Retinal pigment epithelial cell (primary cell): ENCODE results near the gene RFC4.
A peak's percentile ranks its signal among the peaks of the same experiment; 100 is the strongest.
"Not testable (repeated sequence)": the region's sequence is repeated elsewhere in the genome, so short reads cannot be mapped to it uniquely, and the experiment has no call there.

Experiments used
- DNase-seq: peaks from one replicate; pipeline ENCODE4 v3.0.0-alpha.2; 2010; ENCODE audit warnings: low read depth
- H3K4me3 ChIP-seq: 2 replicates; pipeline ENCODE4 v1.5.1; 2011; ENCODE audit warnings: mild to moderate bottlenecking, low read length, control low read depth, moderate library complexity
- CTCF ChIP-seq: conservative IDR thresholded peaks from 2 replicates; pipeline ENCODE4 v1.5.1; 2011; ENCODE audit warnings: low read depth, low read length, control low read depth, inconsistent platforms

RFC4 gene

GRCh38 chr3:186814100-186814499 lies 7.8 kb upstream of the RFC4 start:
- no peak overlapping the region for H3K4me3 ChIP-seq
- no peak for TF ChIP-seq CTCF
- DNase-seq = no peak

GRCh38 chr3:186811313-186811712 lies 5.0 kb upstream of the RFC4 start:
- not testable (repeated sequence) for DNase-seq, H3K4me3 ChIP-seq

GRCh38 chr3:186810336-186810996 lies 4.2 kb upstream of the RFC4 start:
- H3K4me3 ChIP-seq = no peak overlapping the region
- no peak for TF ChIP-seq CTCF
- DNase-seq = no peak

- H3K4me3 ChIP-seq = peak overlapping the region; percentile 75
- TF ChIP-seq CTCF = no peak
- DNase-seq = no peak
Measured at GRCh38 chr3:186807231-186807630, 949 bp upstream of the RFC4 start.

GRCh38 chr3:186803447-186803846 lies 2.8 kb downstream of the RFC4 start:
- not testable (repeated sequence) for DNase-seq

GRCh38 chr3:186802701-186803100 lies 3.6 kb downstream of the RFC4 start:
- no peak overlapping the region for H3K4me3 ChIP-seq
- no peak for TF ChIP-seq CTCF
- DNase-seq = no peak

More at GRCh38 chr3:186803447-186803846, 2.8 kb downstream of the RFC4 start:
- not testable (repeated sequence) for H3K4me3 ChIP-seq

- DNase-seq = no peak
- TF ChIP-seq CTCF = no peak
Measured at GRCh38 chr3:186800285-186800684, 6.0 kb downstream of the RFC4 start.

GRCh38 chr3:186798239-186798874 lies 7.9 kb downstream of the RFC4 start:
- TF ChIP-seq CTCF = no peak
- DNase-seq = no peak
- H3K4me3 ChIP-seq = no peak overlapping the region

More at GRCh38 chr3:186800285-186800684, 6.0 kb downstream of the RFC4 start:
- no peak overlapping the region for H3K4me3 ChIP-seq
